NCI-H146 treated with DMSO at 0.1 percent for 48 hours (cell line): Measurements from ENCODE around the gene ADAMTS17.
A peak's percentile ranks its signal among the peaks of the same experiment; 100 is the strongest.

Experiments used
- DNase-seq: peaks from one replicate; lab custom pipeline; 2025; ENCODE audit not compliant: unreplicated experiment; lab: John Stamatoyannopoulos, UW

Gene ADAMTS17

DNA sequence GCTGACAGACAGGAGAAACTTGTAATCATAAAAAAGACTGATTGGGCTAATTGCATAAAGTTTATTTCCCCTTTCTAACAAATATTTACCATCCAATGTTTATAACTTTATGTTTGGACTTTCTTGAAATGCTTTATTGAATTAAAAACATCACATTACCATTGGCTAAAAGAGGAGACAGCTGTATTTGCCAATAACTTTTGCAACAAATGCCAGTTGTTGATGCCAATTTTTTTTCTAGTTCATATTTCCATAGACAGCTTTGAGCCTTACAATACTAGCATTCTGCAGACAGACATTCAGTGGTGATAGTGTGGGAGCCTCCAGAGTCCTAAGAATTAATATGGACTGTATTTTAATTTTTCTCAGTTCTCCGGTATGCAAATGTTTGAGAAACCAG is 198.4 kb downstream of the ADAMTS17 start:
- DNase-seq, result no peak

DNA sequence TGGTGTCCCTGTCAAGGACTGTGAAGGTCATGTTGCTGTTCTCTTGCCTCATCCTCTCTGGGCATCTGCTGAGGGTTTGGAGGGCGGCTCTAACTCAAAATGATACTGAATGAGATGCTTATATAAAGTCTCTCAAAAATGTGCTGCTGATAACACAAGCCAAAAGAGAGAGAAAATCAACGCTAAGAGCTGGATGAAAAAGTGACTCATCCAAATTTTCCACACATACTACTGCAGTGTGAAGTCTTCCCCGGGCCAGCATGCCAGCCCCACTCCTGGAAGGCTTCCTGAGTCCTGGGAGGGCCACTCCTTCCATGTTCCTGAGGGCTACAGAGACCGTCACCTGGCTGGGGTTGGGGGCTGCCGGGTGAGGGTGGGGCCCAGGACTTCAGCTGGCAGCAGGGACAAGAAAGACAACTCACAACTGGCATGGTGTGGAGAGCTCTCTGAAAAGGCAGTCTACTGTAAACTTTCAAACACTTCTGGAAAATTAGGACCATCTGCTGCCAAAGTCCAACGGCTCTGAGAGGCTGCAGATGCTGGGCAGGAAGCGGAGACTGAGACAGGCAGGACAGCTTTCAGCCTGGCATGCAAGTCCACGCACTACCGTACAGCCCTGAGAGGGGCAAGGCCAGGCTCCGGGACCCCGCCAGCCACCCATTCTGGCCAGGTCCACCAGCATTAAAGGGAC is 200.3 kb downstream of the ADAMTS17 start:
- DNase-seq, result no peak

- DNase-seq, result no peak
These were observed 201.1 kb downstream of the ADAMTS17 start for GRCh38 chr15:100140527-100141308.

GRCh38 chr15:100134586-100134985 is 207.2 kb downstream of the ADAMTS17 start:
- DNase-seq, result no peak

DNA sequence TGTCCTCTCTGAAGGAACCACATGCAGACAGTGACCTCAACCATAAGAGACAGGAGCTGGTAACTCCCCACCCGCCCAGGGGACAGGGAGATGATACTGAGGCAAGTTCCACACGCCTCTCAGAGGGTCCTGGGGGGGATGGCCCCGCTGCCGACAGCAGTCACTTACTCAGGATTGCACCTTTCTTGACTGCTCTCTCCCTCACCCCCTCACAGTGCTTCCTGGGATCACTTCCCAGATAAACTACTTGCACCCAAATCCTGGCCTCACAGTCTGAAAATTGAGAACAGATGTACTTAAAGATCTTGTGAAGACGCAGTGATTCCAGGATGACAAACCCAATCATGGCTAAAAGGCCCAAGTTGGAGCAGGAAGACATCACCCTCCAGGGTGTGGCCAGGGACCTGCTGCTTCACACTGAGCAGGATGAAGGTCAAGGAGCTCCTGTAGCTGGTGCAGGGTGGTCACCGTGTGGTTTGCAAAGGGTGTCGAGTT is 207.6 kb downstream of the ADAMTS17 start:
- DNase-seq, result no peak

DNA sequence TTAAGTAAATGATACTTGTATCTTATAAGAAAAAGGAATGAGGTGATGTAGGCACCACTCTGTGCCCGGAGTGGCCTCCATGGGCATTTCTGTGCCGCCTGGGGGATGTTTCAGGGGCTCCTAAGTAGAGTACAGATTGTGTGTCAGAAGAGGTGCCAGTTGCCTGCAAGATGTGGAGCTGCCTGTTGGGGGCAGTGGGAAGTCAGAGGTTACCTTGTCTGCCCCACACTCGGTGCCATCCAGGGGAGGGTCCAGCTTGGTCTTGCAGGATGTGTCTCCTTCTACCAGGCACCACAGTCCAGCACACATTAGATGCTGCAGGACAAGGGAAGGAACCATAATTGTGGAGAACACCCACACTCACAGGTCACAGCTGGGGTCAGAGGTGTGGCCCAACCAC is 208.8 kb downstream of the ADAMTS17 start:
- no peak for DNase-seq

GRCh38 chr15:100132309-100132708 is 209.5 kb downstream of the ADAMTS17 start:
- no peak for DNase-seq

DNA sequence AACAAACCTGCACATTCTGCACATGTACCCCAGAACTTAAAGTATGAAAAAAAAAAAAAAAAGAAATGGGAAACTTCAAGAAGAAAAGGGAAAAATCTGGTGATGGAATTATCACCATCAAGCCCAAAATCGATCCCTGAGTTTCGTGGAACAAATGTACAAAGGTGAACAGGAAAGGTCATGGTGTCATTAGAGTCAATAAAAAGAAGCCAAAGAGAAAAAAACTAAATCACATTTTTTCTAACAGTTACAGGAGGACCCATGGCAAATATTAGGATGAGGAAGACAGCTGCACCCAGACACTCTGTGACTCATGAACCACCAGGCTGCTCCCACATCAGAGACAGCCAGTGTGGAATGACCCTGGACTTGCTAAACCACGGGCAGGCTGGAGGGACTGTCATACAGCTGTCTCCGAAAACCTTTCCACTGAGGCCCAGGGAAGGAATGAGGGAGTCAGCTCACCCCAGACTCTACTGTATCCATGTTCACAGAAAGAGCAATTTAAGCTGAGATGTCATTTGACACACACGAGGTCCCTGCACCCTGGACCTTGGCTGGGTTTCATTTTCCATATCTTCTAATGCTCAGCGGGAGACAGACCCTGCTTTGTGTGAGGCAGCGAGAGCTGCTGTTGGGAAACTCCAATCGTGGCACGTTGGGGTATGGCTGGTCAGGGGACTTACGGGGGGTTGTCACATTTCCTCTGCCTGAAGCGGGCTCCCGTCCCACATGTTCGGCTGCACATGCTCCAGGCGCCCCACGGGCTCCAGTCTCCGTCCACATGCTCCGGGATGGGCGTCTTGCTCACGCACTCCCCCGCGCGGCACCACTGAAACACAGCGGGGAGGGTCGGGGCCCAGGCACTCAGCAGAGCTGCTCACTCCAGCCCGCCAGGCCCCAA is 210.2 kb downstream of the ADAMTS17 start:
- no peak for DNase-seq

- no peak for DNase-seq
These were observed 212.1 kb downstream of the ADAMTS17 start for GRCh38 chr15:100129677-100130076.

- DNase-seq, result peak; percentile 6
These were observed 216.2 kb downstream of the ADAMTS17 start for GRCh38 chr15:100125401-100126191.

DNA sequence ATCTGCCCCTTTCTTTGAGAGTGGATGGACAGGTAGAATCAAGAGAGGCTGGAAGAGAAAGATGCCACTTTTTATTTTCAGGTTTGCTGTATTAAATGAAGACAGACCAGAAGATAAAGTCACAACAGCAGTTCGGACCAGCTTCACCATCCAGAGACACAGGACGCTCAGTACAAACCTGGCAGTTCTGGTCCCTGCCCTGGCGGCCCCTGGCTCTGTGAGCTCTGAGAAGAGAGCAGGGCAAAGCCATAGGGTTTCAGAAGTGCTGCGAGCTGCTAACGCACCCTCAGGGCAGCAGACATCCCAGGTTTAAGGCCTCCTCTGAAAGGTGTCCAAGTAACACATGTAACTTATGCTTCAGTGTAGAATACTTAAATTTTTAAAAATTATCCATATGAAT is 216.8 kb downstream of the ADAMTS17 start:
- no peak for DNase-seq

DNA sequence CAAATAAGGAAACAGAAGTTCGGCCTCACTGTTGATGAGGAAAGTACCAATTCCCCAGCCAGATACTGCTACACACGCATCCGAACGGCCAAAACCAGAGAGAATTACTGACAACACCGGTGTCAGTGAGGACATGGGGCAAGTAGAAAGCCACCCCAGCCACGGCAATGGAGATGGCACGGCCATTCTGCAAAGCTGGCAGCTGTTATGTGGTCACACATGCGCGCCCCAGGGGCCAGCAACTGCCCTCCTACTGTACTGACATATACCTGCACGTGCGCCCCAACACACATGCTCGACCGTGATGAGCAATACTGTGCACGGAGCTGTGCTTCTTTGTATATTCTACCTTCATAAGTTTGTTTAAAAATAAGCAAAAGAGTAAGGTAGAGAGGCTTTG is 217.4 kb downstream of the ADAMTS17 start:
- no peak for DNase-seq

GRCh38 chr15:100123611-100124010 is 218.2 kb downstream of the ADAMTS17 start:
- no peak for DNase-seq

DNA sequence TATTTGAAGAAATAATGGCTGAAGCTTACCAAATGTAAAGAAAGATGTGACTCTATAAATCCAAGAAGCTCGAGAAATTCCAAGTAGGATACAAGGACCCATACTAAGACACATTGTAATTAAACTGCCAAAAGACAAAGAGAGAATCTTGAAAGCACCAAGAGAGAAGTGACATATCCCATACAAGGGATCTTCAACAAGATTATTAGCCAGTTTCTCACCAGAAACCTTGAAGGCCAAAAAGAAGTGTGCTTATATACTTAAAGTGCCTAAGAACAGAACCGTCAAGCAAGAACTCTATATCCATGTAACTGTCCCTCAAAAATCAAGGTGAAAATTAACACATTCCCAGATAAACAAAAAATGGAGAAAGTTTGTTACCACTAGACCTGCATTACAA is 220.5 kb downstream of the ADAMTS17 start:
- no peak for DNase-seq

- DNase-seq, result no peak
These were observed 221.7 kb downstream of the ADAMTS17 start for GRCh38 chr15:100120111-100120510.

DNA sequence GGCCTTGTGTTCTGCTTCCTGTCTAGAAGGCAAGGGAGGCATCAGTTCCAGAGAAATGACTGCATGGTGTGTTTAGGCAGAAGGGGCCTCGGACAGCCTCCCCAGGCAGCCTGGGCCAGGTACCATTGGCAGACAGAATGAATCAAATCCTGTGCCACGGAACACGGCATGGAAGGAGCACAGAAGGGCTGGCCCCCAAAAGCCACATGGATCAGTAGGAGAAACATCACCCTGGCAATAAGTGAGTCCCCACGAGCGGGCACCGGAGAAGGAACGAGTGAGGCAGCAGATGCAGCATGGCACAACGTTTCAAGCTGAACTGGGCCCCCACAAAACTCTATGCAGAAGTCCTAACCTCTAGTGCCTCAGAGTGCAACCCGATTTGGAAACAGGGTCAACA is 223.2 kb downstream of the ADAMTS17 start:
- no peak for DNase-seq

GRCh38 chr15:100116416-100117190 is 225.2 kb downstream of the ADAMTS17 start:
- no peak for DNase-seq

GRCh38 chr15:100115711-100116090 is 226.1 kb downstream of the ADAMTS17 start:
- DNase-seq, result no peak

DNA sequence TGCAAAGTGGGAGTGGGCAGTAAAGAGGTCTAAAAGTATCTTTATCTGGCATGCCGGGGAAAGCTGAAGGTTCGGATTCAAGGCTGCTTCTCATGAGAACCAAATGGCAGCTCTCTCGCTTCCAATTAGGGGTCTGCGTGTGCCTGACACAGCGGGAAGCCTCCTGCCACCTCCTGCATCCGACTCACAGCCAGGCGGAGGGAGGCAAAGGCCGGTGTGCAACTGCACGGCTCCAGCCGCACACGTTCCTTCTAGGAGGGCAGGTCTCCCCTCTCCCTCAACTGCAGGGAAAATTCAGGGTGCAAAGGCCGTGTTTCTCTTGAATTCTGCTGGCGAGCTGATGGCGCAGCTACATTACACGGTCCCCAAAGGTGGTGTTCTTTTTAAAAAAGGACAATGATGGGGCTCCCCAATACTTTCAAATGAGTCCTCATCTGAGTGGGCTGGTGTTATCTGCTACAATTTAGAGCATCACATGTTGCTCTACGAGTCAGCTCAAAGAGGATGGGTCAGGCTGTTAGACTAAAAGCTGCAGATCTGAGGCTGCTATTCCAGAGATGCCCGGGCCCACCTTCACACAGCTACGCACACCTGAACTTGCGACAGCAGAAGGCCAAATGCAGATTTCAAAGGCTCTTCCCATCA is 226.6 kb downstream of the ADAMTS17 start:
- no peak for DNase-seq
